Measurements from ENCODE around the gene TPRN. TPM values are rescaled to one million over a fixed set of nuclear protein-coding genes. Genes with fewer than 3 reads are reported as not detected.

Gene TPRN
- total RNA-seq, 1 donor: 6.9 TPM

DNA sequence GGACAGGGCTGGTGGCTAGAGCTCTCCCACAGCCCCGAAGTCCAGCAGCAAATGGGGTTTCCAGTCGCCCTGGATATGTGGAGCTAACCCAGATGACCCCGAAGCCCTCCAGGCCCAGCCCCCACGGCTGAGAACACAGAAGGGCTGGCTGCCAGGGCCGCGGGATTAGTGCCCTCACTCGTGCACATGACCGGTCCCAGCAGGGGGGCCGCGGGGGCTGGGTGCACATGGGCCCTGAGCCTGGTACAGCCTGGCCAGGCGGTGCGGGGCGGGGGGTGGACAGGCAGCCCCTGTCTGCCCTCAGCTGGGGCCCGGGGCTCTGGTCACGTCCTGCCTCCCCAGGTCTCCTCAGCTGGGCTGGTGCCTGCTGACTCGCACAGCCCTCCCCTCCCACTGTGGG, 6.2 kb downstream of the TPRN start:
- TF ChIP-seq, protein P1, sequence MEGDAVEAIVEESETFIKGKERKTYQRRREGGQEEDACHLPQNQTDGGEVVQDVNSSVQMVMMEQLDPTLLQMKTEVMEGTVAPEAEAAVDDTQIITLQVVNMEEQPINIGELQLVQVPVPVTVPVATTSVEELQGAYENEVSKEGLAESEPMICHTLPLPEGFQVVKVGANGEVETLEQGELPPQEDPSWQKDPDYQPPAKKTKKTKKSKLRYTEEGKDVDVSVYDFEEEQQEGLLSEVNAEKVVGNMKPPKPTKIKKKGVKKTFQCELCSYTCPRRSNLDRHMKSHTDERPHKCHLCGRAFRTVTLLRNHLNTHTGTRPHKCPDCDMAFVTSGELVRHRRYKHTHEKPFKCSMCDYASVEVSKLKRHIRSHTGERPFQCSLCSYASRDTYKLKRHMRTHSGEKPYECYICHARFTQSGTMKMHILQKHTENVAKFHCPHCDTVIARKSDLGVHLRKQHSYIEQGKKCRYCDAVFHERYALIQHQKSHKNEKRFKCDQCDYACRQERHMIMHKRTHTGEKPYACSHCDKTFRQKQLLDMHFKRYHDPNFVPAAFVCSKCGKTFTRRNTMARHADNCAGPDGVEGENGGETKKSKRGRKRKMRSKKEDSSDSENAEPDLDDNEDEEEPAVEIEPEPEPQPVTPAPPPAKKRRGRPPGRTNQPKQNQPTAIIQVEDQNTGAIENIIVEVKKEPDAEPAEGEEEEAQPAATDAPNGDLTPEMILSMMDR (IDR thresholded peaks at IDR 0.05; ENCODE audit: insufficient read depth, low read depth, low read length): no peak
- no peak for DNase-seq (ENCODE audit: low read depth)
- no peak overlapping the region for H3K4me3 ChIP-seq (ENCODE audit: low read depth, low read length)

DNA sequence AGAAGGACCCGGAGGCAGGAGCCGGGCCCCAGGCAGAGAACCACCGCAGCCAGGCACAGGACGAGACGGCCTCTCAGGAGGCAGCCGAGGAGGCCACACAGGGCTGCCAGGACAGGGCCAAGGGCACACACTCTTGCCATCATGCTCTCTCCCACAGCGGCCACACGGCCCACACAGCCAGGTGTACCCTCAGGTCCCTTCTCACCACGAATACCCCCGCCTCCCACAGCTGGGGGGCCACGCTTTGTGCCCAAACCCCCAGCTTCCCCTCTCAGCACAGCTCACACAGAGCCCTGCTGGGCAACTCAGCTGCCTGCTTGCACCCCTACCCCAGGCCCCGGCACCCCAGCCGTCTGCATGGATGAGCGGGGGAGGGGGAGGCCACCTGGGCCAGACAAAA, 6.8 kb downstream of the TPRN start:
- DNase-seq (ENCODE audit: low read depth): no peak
- TF ChIP-seq, protein P1 (IDR thresholded peaks at IDR 0.05; ENCODE audit: insufficient read depth, low read depth, low read length): no peak
- H3K4me3 ChIP-seq (ENCODE audit: low read depth, low read length): no peak overlapping the region

DNA sequence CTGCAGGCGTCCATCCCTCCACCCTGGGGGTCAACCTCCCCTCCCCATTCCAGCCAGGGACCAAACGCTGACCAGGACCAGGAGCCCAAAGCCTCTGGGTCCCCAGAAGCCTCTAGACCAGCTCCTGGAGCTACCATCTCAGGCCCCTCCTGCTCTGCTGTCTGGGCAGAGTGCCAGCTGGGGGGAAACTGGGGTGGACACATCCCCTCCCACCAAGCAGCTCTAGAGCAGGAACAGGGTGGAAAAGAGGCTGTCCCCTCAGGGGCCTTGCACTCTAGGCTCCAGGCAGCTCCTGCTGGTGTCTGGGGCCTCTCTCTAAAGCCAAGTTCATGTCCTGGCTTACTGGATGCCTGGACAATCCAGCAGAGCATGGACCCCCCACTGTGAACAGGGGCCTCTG, 7.7 kb downstream of the TPRN start:
- no peak for DNase-seq (ENCODE audit: low read depth)
- TF ChIP-seq, protein P1 (IDR thresholded peaks at IDR 0.05; ENCODE audit: insufficient read depth, low read depth, low read length): no peak
- no peak overlapping the region for H3K4me3 ChIP-seq (ENCODE audit: low read depth, low read length)

DNA sequence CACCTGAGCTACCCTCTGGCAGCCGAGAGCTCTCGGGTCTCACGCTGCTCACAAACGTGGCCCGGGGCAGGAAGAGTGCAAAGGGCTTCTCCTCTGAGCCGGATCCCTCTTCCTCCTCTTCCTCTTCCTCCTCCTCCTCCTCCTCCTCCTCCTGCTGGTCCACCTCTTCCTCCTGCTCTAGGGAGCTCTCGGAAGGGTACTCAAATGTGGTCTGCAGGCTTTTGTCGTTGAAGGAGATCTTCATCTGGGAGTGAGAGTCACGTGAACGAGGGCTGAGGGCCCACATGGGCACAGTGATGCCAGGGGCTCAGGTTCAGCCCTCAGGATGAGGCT, 8.1 kb downstream of the TPRN start:
- DNase-seq (ENCODE audit: low read depth): no peak
- TF ChIP-seq, protein P1 (IDR thresholded peaks at IDR 0.05; ENCODE audit: insufficient read depth, low read depth, low read length): no peak
- H3K4me3 ChIP-seq (ENCODE audit: low read depth, low read length): no peak overlapping the region

DNA sequence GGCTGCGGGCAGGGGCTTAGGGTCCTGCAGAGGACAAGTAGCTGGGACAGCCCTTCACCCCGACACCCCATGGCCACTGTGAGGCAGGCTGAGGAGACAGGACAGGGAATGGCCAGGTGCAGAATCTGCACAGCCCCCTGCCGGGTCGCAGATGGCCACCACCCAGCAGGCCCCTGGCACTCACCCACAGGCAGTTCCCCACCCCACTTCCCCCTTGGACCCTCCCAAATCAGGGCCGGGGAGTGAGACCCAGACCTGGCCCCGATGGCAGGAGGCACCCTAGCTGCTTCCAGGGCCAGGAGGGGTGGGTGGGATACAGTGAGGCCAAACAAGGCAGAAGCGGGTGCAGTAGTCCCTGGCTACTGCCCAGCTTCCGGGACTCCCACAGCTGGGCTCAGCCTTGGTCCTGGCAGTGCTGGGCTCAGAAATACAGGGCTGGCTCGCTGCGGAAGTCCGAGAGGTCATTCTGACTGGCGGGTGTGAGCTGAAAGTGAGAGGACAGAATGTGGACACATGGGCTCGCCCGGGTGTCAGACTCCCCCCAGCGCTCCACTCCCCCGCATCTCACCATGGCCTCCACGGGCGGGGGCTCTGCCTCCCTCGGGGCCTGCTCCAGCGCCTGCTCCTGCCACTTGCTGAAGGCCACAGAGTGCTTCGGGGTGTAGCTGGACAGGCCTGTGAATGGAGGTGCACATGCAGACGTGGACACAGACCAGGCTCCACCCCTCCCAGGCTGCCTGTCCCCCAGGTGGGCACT, 8.7 kb downstream of the TPRN start:
- TF ChIP-seq, protein P1 (IDR thresholded peaks at IDR 0.05; ENCODE audit: insufficient read depth, low read depth, low read length): no peak
- no peak for DNase-seq (ENCODE audit: low read depth)
- H3K4me3 ChIP-seq (ENCODE audit: low read depth, low read length): no peak overlapping the region

DNA sequence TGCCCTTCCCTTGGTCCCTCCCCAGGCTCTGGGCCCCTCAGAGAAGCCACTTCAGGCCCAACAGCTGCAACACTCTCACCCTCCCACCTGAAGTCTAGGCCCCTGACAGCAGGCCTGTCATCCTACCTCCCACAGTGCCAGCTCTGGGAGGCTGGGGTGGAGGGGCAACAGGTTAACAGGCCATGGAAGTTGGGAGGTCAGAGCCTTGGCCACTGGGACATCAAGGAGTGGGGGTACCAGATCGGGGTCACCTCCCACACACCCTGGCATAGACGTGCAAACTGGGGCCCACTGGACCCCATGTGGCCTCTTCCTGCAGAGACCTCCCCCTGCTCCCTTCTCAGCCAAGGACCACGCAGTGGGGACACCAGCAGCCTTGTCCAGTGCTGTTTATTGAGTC, 9.3 kb downstream of the TPRN start:
- TF ChIP-seq, protein P1 (IDR thresholded peaks at IDR 0.05; ENCODE audit: insufficient read depth, low read depth, low read length): no peak
- DNase-seq (ENCODE audit: low read depth): no peak
- no peak overlapping the region for H3K4me3 ChIP-seq (ENCODE audit: low read depth, low read length)

DNA sequence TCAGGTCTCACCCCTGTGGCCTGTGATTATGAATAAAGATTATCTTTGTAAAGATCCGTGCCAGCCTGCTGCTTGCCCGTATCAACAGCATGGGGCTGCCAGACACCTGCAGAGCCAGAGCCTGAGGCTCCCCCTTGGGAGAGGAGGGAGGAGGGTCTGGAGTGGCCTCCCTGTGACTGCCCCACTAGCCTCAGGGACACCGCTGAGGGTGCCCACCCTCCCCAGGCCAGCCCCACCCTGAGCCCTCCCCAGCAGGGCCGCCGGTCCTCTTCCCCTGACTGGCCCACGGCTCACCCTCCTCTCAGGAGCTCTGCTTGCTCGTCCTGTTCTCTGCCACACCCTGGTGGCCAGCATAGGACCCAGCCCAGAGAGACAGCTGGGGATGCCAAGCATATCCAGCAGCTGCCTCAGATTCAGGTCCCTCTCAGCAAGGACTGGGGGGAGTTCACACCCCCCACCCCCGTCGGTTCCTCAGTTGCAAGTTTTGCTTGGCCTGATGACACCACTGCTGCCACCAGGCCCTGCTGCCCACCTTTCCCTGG, 10.2 kb downstream of the TPRN start:
- TF ChIP-seq, protein P1 (IDR thresholded peaks at IDR 0.05; ENCODE audit: insufficient read depth, low read depth, low read length): no peak
- H3K4me3 ChIP-seq (ENCODE audit: low read depth, low read length): no peak overlapping the region
- DNase-seq (ENCODE audit: low read depth): no peak

All from fibroblast of villous mesenchyme (primary cell).